ENCODE results near the gene JAKMIP2.
A peak's percentile ranks its signal among the peaks of the same experiment; 100 is the strongest.
"Not testable (repeated sequence)": the region's sequence is repeated elsewhere in the genome, so short reads cannot be mapped to it uniquely, and the experiment has no call there.

JAKMIP2 gene

DNA sequence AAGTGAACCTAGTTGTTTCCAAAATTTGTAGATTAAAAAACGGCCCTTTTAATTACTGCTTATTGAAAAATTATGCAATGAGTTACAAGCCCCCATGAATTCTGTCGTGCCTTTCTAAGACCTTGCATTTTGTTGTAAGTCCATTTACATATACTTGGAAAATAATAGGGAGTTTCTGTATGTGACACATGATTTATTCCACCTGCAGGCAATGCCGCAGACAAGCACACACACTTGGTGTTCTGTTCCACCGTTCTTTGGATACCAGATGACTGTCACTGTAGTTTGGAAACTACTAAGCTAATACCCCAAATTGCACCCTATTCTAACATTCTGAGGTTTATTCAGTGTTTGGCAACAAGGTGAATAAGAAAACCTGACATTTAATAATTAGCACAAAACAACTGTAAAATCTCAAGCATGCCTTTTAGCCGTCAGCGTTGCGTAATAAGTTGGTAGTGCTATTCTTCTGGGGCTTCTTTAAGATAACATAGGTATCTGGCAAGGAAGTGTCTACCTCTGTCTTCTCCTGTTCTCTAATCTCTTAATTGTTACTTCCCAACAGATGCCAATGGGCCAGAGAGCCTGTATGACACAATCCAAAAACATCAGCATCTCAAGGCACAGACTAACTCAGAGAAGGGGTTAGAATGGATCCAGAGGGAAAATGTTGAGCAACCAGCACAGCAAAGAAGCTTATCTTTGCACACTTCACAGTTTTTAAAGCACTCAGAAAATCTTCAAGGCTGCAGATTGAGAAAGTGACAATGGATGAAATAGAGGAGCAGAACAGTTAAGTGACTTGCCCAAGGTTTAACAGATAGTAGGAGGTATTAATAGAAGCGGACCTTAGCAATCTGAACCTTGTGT lies 224.4 kb downstream of the JAKMIP2 start:
- peak; percentile 15 for DNase-seq (ENCODE audit: low read depth)

DNA sequence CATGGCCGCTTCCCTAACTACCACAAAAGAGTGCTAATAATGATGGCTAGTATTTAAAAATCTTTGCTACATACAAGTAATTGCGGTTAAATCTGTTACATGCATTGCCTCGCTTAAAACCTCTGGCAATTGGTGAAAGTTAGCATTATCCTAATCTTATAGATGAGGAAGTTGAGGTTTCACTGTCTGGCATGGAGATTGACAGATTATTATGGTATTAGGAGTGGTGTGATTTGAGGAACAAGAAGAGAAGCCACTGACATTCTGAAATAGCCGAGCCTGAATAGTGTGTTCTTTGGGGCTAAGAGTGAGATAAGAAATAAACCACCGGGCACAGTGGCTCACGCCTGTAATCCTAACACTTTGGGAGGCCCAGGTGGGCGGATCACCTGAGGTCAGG lies 227.4 kb downstream of the JAKMIP2 start:
- DNase-seq (ENCODE audit: low read depth): no peak

DNA sequence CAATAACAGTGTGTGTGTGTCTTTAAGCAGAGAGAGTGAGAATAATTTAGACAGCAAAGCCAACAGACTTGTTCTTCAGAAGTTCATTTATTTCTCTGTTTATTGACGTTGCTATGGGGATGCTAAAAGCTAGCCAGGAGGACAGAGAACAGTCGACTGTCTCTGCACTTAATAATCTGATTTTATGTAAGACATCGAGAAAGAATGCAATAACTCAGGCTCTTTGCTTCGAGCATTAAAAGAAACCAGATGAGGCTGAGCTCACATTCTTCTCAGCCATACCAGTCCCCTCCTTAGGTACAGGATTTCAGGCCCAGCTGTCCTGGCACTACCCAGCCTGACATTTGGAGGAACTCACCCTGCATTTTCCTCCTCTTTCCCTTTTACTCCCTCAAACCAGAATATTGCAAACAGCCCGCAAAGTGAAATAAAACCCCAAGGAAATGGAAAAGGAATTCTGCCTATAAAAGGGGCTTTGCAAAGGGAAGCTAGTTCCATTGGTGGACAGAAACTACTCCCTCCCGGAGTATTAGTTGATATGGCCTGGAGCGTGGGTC lies 228.2 kb downstream of the JAKMIP2 start:
- DNase-seq (ENCODE audit: low read depth): peak; percentile 93

DNA sequence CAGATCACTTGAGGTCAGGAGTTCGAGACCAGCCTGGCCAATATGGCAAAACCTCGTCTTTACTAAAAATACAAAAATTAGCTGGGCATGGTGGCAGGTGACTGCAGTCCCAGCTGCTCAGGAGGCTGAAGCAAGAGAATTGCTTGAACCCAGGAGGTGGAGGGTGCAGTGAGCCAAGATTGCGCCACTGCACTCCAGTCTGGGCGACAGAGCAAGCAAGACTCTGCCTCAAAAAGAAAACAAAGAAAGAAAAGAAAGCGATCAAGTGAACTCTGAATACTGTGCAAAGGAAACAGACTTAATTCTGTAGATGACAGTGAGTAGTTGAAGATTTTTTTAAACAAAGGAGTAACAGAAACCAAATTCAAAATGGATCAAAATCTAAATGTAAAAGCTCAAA lies 228.7 kb downstream of the JAKMIP2 start:
- not testable (repeated sequence) for DNase-seq (ENCODE audit: low read depth)

DNA sequence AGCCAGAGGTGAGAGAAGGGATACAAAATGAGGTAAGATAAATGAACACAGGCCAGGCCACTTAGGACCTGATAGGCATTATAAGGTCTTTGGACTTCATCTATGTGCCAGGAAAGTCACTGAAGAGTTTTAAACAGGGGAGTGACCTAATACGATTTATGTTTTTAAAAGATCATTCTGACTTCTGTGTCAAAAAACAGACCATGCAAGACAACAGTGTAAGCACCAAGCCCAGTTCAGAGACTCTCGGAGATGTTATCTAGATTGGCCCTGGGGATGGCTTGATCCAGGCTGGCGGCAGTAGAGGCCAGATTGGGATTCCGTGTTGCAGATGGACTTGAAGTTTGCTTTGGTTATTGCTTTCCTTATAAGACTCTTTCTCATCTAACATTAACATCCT lies 229.6 kb downstream of the JAKMIP2 start:
- no peak for DNase-seq (ENCODE audit: low read depth)

DNA sequence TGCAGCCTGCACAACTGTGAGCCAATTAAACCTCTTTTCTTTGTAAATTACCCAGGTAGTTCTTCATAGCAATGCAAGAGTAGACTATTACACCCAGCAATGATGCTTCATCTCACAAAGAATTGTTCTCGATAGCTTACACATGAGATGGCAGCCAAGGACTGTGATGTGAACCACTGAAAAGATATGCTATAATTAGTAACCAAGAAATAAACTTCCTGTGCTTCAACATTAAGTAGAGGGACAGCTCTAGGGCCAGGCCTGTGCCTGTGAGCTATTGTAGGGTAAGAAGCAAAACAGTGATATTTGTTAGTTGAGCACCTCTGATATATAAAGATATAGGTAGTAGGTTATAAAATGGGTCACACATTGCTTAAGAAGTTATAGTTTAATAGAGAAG lies 230.9 kb downstream of the JAKMIP2 start:
- DNase-seq (ENCODE audit: low read depth): no peak

DNA sequence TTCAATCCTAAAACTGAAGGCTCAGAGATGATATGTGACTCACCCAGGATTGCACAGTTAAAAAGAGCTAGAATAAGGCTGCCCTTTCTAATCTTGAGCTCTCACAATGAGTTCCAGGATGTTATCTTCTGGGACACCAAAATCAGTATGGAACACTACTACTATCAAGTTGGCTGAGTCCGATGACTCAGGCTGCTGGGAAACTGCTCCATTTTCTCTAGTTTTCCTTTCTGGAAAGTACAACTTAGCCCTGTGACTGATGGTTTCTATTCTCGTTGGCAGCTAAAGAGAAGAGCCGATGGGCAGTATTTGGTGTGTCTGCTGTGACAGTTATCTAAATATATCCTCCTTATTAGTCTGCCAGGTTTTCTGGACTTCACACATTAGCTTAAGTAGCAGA lies 234.8 kb downstream of the JAKMIP2 start:
- no peak for DNase-seq (ENCODE audit: low read depth)

DNA sequence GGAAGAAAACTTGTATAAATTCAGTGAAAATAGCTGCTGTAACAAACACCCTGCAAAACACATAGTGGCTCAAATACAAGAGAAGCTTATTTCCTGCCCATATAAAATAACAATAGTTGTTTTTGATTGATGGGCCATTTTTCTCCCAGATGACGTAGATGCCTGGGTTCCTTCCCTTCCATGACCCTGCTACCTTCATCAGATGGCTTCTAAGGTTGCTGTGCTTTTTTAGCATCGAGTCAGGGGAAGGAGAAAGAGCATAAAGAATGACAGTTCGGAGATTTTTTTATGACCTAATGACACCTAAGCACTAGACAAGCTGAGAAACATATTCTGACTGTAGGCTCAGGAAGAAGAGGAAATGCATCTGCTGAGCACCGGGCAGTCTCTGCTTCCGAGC lies 238.0 kb downstream of the JAKMIP2 start:
- DNase-seq (ENCODE audit: low read depth): no peak

DNA sequence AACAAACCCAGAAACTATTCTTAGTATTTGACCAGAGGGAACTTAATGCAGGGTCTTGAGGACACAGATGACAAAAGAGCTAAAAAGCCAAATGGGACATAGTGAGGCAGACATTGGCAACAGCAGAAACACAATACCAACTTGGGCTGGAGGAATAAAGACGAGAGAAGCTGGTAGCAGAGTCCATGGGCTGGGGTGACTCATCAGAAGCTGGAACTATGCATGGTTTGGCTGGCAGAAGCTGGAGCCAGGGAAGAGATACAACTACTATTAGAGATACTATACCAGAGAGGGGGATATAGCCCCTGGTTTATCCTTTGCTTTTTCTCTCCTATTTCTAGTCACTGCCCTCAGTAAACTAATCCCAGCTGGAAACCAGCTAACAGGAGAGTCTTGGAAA lies 243.5 kb downstream of the JAKMIP2 start:
- peak; percentile 44 for DNase-seq (ENCODE audit: low read depth)

DNA sequence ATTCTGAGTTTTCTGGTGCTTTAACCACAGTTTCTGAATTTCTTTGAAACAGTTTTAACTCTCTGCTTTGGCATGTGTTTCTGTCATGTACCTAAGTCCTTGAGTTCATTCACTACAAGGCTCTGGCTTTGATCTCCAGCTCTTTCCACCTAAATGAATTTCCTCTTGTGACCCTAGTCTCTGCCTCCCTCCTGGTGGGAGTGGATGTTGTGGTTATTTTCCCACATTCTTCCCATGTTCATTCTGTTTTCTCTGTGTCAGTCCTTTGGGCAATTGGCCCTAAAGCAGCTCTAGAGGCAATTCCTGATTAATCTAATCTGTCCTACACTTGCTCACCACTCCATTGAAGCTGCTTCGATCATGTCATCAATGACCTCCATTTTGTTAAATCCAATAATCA lies 244.3 kb downstream of the JAKMIP2 start:
- DNase-seq (ENCODE audit: low read depth): no peak
